Omental fat pad (tissue), 4 donors: ENCODE data around the gene GRAMD1A. TPM values are rescaled to one million over a fixed set of nuclear protein-coding genes. Genes with fewer than 3 reads are reported as not detected.

Experiments
- ATAC-seq: fragments of 150-250 bp; one replicate; pipeline ENCODE4 v1.9.1; 2016; ENCODE audit warnings: mild to moderate bottlenecking, moderate library complexity; ENCODE audit not compliant: low FRiP score
- DNase-seq: peaks from one replicate; pipeline ENCODE4 v3.0.0-alpha.2; 2019; ENCODE audit warnings: low spot score
- CTCF ChIP-seq, 3 donors: fragments of 450-650 bp; IDR thresholded peaks; one replicate each; pipeline ENCODE4 v1.5.1; 2016 to 2017; ENCODE audit warnings: antibody characterized with exemption in 3 of 3, mild to moderate bottlenecking in 3 of 3, moderate library complexity in 2 of 3
- total RNA-seq, 4 donors: library from RNA; depleted of rRNA; stranded (reverse); fragments of >200 nt; gene quantifications; one replicate each; pipeline ENCODE4 v1.1.0, GENCODE V29; 2016

The GRAMD1A gene
- total RNA-seq, 4 donors from 2014 or later, result 34.7 to 70.7 (median 43.3) TPM

DNA sequence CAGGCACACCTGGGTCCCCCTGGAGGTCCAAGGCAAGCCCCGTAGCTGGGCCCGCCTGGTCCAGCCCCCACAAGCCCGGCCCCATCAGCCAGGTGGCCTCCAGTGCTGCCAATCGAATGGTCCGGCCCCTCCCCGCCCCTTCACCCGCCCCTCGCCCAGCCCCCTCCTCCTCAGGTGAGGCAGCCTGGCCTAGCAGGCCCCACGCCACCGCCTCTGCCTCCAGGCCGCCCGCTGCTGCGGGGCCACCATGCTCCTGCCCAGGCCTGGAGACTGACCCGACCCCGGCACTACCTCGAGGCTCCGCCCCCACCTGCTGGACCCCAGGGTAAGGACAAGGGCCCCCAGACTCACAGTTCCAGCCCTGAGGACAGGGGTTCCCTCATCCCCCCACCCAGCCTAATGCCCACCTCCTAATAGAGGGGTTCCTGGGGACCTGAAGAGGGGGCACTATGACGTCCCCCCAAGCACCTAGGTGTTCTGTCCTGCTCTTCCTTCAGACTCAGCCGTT lies 41.5 kb downstream of the GRAMD1A start, which contains the start of gene HPN:
Gene HPN (plus strand): TSS at position 174 of the 508 bp plus-strand sequence. CDS start 786 bp downstream, outside the sequence.
- DNase-seq (no peak), ATAC-seq (no peak)
- TF ChIP-seq CTCF (IDR thresholded peaks at IDR 0.05), result no peak

GRCh38 chr19:35042056-35042730 lies 42.1 kb downstream of the GRAMD1A start:
- TF ChIP-seq CTCF (IDR thresholded peaks at IDR 0.05), result no peak
- no peak for ATAC-seq
- no peak for DNase-seq

DNA sequence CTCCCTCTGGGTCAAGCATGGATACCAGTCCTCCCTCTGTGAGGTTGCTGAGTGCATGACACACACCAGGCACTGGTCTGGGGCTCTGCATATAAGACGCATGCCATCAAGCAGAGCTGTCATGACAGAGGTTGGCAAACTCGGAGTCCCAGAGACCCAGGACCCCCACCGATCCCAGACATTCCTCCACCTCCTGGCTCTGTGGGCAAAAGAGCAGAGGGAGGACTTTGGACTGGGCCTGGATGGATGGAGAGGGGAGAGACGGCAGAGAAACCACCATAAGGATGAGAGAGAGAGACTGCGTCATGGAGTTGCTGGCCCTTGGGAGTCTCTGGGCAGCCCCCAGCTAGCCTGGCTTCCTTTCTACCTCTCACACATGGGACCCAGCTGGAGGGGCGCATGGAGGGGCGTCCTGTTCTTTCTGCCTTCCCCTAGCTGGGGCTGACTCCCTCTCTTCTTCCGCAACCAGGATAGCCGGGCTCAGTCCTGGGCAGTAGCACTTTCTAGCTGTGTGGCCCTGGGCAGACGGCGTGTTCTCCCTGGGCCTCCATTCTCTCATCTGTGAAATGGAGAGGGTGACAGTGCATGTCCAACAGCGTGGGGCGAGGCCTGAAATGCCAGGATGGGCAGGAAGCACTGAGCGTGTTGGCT lies 43.0 kb downstream of the GRAMD1A start:
- DNase-seq (no peak), ATAC-seq (no peak)
- no peak for TF ChIP-seq CTCF (IDR thresholded peaks at IDR 0.05)

- no peak for TF ChIP-seq CTCF (IDR thresholded peaks at IDR 0.05)
- no peak for ATAC-seq
These were observed 43.8 kb downstream of the GRAMD1A start for GRCh38 chr19:35043906-35044305.

DNA sequence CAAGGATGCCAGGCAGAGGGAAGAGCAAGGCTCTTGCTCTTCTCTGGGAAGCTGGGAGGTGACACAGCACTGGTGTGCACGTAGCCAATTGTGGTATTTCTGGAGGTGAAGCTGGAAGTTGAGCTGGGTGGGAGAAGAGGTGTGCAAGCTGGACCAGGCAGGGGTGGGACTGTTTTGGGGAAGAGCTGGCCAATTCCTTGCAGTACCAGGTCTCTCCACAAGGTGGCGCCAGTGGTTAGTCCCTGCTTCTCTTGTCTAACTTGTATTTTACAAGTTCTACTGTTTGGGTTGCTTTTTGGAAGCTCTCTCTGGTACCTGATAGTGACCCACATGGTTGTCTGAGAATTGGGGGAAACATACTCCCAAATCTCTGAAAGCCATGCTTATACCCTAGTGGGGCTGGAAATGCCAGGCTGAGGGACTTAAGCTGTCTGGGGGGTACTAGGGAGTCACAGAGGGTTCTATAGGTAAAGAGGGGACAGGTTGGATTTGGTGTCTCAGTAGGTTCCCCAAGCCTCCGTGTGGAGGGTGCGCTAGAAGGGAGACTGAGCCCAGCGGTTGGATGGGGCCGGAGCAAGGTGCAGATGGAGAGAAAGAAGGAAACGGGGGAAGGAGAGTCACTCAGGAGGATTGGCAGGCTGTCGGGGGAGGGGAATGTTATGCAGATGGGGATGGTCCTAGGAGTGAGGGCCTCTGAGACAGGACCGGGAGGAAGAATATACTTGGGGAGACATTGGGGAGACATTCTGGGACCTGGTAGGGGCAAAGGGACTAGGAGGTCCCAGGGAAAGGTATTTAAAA lies 44.4 kb downstream of the GRAMD1A start:
- TF ChIP-seq CTCF (IDR thresholded peaks at IDR 0.05), result peak in 2 of 3 donors; percentile 25 to 68
- no peak for ATAC-seq
- peak; percentile 75 for DNase-seq

More at GRCh38 chr19:35043906-35044305, 43.8 kb downstream of the GRAMD1A start:
- no peak for DNase-seq

DNA sequence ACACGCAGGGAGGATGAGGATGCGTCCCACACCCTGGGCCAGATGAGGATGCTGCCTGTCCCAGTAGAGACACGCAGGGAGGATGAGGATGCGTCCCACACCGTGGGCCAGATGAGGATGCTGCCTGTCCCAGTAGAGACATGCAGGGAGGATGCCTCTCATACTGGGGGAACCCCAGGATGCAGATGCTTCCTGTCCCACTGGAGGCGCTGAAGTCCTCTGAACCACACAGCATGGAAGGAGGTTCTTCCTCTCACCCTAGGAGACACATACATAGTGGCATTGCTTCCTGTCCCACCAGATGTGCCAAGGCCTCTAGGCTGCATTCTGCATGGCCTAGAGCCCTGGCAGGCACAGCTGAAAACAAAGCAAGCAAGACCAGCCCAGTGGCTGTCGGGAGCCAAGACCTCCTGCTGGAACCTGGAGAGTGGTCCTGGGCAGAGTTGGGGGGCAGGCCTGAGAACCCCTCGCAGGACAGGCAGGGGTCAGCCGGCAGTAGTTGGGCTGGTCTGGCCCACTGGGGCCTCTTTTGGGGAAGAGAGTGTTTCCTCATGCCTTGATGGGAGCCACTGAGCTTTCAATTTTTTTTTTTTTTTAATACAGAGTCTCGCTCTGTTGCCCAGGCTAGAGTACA lies 45.7 kb downstream of the GRAMD1A start:
- DNase-seq (no peak), ATAC-seq (no peak)
- TF ChIP-seq CTCF (IDR thresholded peaks at IDR 0.05), result no peak
